Left ventricle myocardium inferior (tissue), 1 donor: ENCODE results near the gene TRMT112. TPM values are rescaled to one million over a fixed set of nuclear protein-coding genes. Genes with fewer than 3 reads are reported as not detected.
"Not testable (repeated sequence)": the region's sequence is repeated elsewhere in the genome, so short reads cannot be mapped to it uniquely, and the experiment has no call there.

Experiments used
- DNase-seq: peaks from one replicate; pipeline ENCODE4 v3.0.0-alpha.2; 2020
- H3K27ac ChIP-seq: fragments of 200-600 bp; replicated peaks from 2 replicates; pipeline ENCODE4 v1.8.0; 2021
- H3K27me3 ChIP-seq: fragments of 200-600 bp; 2 replicates; pipeline ENCODE4 v1.8.0; 2021; ENCODE audit warnings: low read depth
- H3K36me3 ChIP-seq: fragments of 200-600 bp; 2 replicates; pipeline ENCODE4 v1.8.0; 2021
- H3K4me1 ChIP-seq: fragments of 200-600 bp; 2 replicates; pipeline ENCODE4 v1.8.0; 2021
- H3K4me3 ChIP-seq: fragments of 200-600 bp; 2 replicates; pipeline ENCODE4 v1.8.0; 2021; ENCODE audit warnings: mild to moderate bottlenecking, moderate library complexity
- H3K9me3 ChIP-seq: fragments of 200-600 bp; replicated peaks from 2 replicates; pipeline ENCODE4 v1.8.0; 2021
- CTCF ChIP-seq: fragments of 200-600 bp; IDR thresholded peaks from 2 replicates; pipeline ENCODE4 v1.8.0; 2021; ENCODE audit warnings: antibody characterized with exemption, mild to moderate bottlenecking, borderline replicate concordance
- intact Hi-C: fragments of 100-400 bp; cut with micrococcal nuclease; formaldehyde crosslinking; loops from one replicate; pipeline ENCODE4 v1.11.0; 2022
- total RNA-seq: library from RNA; stranded (reverse); fragmentation: NEBNext Ultra II Directional; extraction: Animal tissue kit (Norgen Biotek cat#: 25700); gene quantifications from one replicate; pipeline ENCODE4 v1.2.1, GENCODE V29; 2021
- donor health status: DM: no; HTN: yes; CAD: no; lungs with severe emphysema.

TRMT112 gene
- total RNA-seq, 1 donor from 2014 or later = 97.5 TPM

- Histone ChIP-seq H3K27ac (peak within 1 kb of the TSS; percentile 100), H3K9me3 (no peaks in the 10 kb centered on the region), H3K36me3 (peaks cover 38% of the 10 kb centered on the region), H3K27me3 (no peaks in the 10 kb centered on the region), H3K4me1 (peaks cover 61% of the 10 kb centered on the region), H3K4me3 (peak within 1 kb of the TSS; percentile 82)
- intact Hi-C loops = no loop called here
- peak; percentile 96 for DNase-seq
- TF ChIP-seq CTCF = peak; percentile 53
Observed at GRCh38 chr11:64317961-64318765, 804 bp upstream of the TRMT112 start, which contains the start of gene PRDX5. TSS of gene PRDX5 (plus strand) at chr11:64318121. CDS start at chr11:64318216, 95 bp downstream.

- peak overlapping the region; percentile 82 for H3K4me3 ChIP-seq
- no peaks in the 10 kb centered on the region for H3K9me3 ChIP-seq
- H3K36me3 ChIP-seq = peaks cover 30% of the 10 kb centered on the region
- peak overlapping the region; percentile 100 for H3K27ac ChIP-seq
- H3K27me3 ChIP-seq = no peaks in the 10 kb centered on the region
- H3K4me1 ChIP-seq = peaks cover 72% of the 10 kb centered on the region
- no peak for DNase-seq
- intact Hi-C loops = no loop called here
- no peak for TF ChIP-seq CTCF
Observed at GRCh38 chr11:64316672-64317324, 561 bp downstream of the TRMT112 start.

DNA sequence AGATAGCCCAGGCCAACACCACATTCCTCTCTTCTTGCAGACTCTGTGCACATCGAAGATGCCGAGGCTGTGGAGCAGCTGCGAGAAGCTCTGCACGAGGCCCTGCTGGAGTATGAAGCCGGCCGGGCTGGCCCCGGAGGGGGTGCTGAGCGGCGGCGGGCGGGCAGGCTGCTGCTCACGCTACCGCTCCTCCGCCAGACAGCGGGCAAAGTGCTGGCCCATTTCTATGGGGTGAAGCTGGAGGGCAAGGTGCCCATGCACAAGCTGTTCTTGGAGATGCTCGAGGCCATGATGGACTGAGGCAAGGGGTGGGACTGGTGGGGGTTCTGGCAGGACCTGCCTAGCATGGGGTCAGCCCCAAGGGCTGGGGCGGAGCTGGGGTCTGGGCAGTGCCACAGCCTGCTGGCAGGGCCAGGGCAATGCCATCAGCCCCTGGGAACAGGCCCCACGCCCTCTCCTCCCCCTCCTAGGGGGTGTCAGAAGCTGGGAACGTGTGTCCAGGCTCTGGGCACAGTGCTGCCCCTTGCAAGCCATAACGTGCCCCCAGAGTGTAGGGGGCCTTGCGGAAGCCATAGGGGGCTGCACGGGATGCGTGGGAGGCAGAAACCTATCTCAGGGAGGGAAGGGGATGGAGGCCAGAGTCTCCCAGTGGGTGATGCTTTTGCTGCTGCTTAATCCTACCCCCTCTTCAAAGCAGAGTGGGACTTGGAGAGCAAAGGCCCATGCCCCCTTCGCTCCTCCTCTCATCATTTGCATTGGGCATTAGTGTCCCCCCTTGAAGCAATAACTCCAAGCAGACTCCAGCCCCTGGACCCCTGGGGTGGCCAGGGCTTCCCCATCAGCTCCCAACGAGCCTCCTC, 1.5 kb downstream of the TRMT112 start:
- Histone ChIP-seq H3K27ac (peak overlapping the region; percentile 100), H3K36me3 (peaks cover 31% of the 10 kb centered on the region), H3K4me3 (peak overlapping the region; percentile 82), H3K4me1 (peaks cover 74% of the 10 kb centered on the region)
- H3K27me3 ChIP-seq, intact Hi-C loops, DNase-seq, H3K9me3 ChIP-seq: not testable (repeated sequence)

GRCh38 chr11:64314805-64315561, 2.4 kb downstream of the TRMT112 start:
- Histone ChIP-seq H3K4me3 (no peak overlapping the region), H3K27me3 (no peaks in the 10 kb centered on the region), H3K4me1 (peaks cover 79% of the 10 kb centered on the region), H3K36me3 (peaks cover 29% of the 10 kb centered on the region), H3K9me3 (no peaks in the 10 kb centered on the region), H3K27ac (peak overlapping the region; percentile 64)
- TF ChIP-seq CTCF = no peak
- intact Hi-C loops = no loop called here
- DNase-seq = no peak

GRCh38 chr11:64314146-64314804, 3.1 kb downstream of the TRMT112 start:
- DNase-seq = no peak
- intact Hi-C loops = no loop called here
- Histone ChIP-seq H3K27me3 (no peaks in the 10 kb centered on the region), H3K9me3 (no peaks in the 10 kb centered on the region), H3K4me1 (peaks cover 75% of the 10 kb centered on the region), H3K36me3 (peaks cover 29% of the 10 kb centered on the region), H3K27ac (peak overlapping the region; percentile 64), H3K4me3 (peak overlapping the region; percentile 44)
- TF ChIP-seq CTCF = no peak
